AG10803 (cell line): Measurements from ENCODE around the gene LRPAP1.

ENCODE experiments used
- DNase-seq: peaks from one replicate; pipeline ENCODE4 v3.0.0; 2010; ENCODE audit warnings: low read depth
- H3K4me3 ChIP-seq: 2 replicates; pipeline ENCODE4 v1.5.1; 2011; ENCODE audit warnings: mild to moderate bottlenecking, low read length, control low read depth
- CTCF ChIP-seq: conservative IDR thresholded peaks from 2 replicates; pipeline ENCODE4 v1.5.1; 2011; ENCODE audit warnings: mild to moderate bottlenecking, low read length, control low read depth, inconsistent platforms

Gene LRPAP1

GRCh38 chr4:3519468-3520264 lies 12.6 kb downstream of the LRPAP1 start:
- no peak overlapping the region for H3K4me3 ChIP-seq
- DNase-seq = no peak
- TF ChIP-seq CTCF = no peak

DNA sequence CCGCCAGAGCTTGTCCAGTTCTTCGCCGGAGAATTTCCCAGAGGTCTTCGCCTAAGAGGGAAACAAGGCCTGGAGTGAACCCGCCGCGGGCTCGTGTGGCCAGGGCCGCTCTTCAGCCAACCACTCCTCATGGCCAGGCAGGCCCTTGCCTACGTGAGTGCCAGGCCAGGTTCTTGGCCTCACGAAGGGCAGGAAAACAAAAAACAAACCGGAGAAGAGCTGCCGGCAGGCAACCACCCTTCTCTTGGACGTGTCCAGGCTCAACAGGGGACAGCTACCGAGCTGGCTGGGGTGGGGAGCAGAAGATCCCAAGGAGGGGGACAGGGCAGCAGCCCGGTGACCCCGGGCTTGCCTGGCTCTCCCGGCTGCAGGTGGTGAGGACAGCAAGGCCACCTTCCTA lies 13.3 kb downstream of the LRPAP1 start:
- no peak for TF ChIP-seq CTCF
- DNase-seq = no peak
- no peak overlapping the region for H3K4me3 ChIP-seq

GRCh38 chr4:3518511-3518880 lies 13.7 kb downstream of the LRPAP1 start:
- DNase-seq = no peak

DNA sequence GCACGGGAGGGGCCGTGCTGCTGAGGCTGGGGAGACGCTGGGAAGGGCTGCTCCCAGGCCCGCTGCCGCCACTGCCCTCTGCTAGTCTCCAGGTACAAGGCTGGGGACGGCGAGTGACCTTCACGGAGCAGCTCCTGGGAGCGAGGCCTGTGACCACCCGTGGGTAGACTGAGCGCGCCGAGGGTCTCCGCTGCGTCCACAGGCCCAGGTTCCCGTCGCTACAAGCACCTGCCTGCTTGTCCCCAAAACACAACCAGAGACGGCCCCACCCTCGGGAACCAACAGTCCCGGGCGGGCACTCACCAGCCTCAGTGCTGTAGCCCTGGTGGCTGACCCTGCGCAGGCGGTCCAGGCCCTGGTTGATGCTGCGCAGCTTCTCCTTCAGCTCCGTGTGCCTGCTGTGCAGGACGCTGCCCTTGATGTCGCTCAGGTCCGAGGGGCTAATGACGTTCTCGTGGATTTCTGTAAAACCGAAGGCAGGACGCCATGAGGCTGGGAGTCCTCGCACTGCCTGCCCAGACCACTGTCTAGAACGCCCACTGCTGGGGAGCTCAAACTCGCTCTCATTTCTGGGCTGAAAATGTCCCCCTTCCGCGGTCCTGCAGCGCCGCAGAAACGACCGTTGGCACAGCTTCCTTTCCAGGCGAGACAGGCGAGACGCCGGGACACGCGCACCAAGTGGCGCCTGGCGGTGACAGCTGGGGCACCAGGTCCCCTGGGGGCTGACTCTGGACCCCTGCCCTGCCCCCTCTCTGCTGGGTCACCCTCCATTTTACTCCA lies 14.3 kb downstream of the LRPAP1 start:
- no peak overlapping the region for H3K4me3 ChIP-seq
- no peak for TF ChIP-seq CTCF
- DNase-seq = no peak

More at GRCh38 chr4:3518511-3518880, 13.7 kb downstream of the LRPAP1 start:
- no peak overlapping the region for H3K4me3 ChIP-seq
- TF ChIP-seq CTCF = no peak

GRCh38 chr4:3516836-3517730 lies 15.1 kb downstream of the LRPAP1 start:
- H3K4me3 ChIP-seq = no peak overlapping the region
- no peak for TF ChIP-seq CTCF
- DNase-seq = no peak

- no peak for TF ChIP-seq CTCF
- DNase-seq = no peak
- no peak overlapping the region for H3K4me3 ChIP-seq
Observed at GRCh38 chr4:3516061-3516835, 16.0 kb downstream of the LRPAP1 start.
